Measurements from ENCODE around the gene USB1.

Gene USB1

DNA sequence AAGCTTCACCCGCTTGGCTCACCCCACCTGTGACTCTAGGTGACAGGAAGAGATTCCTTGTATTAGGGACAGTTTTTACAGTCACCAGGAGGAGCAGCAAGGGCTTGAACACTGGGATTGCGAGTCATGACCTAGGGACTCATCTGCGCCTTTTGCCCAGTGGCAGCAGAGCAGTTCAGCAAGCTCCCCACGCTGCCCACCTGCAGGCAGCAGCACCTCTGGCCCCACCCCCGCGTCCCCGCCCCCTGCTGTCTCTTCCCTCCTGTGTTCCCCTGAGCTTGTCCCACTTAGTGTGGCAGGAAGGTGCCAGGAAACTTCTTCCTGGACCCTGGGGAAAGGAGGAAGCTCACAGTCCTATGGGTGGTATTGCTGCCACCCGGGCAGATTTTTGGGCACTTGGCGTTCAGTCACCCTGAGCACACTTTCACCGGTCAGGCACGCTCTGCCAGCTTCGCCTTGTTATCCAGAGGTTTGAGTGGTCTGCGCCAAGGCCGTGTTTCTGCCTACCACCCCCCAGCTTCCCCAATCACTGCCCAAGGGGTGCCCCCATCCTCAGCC lies 33.0 kb downstream of the USB1 start:
- no peak for DNase-seq (ENCODE audit: low spot score)

DNA sequence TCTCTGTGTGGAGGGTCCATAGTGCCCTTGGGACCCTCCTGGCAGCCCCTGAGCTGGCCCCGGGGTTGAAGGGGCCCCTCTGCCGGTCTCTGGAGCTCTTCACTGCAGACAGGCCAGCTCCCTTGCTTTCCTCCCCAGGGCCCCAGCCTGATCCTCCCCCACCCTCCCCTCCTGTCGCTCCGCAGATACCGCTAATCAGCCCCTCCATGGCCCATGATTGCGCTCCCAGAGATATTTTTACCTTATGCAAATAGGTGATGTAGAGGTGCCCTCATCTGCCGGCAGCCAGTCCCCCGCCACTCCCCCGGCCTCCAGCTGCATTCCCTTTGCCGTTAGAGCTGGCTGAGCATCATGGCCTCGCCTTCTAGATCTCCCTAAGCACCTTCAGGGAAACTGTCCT lies 33.6 kb downstream of the USB1 start:
- no peak for DNase-seq (ENCODE audit: low spot score)

DNA sequence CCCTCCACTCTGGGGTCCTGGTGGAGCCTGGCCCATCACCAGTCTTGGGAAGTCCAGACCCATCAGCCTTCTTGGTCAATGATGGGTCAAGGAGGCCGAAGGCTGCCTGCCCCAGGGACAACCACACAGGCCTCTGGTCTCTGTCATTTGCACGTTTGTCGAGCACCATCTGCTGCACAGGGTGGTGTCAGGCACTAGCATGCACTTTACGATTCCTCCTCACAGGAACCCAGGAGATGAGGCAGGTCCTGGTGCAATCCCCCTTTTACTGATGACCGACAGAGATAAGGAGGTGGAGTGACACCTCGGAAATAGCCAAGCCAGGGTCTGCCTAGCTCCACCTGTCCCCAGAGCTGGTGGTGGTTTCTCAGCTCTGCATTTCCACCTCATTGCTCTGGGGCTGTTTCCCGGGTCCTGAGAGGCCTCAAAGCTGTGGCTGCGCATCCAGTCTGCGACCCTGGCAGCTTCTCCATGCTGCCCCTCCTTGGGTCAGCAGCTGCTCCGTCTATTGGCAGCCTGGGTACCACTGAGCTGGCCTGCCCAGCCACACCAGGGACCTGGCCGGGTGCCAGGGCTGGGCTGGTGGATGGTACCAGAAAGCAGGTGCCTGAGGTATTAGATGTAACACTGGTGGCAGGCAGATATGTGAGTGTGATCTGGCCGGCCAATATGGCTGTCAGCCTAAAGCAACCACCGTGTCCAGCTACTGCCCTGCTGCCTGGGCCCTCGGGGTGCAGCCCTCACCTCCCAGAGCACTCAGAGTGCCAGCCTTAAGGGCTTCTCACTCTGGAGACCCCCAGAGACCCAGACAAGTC lies 34.4 kb downstream of the USB1 start:
- DNase-seq (ENCODE audit: low spot score) = no peak

DNA sequence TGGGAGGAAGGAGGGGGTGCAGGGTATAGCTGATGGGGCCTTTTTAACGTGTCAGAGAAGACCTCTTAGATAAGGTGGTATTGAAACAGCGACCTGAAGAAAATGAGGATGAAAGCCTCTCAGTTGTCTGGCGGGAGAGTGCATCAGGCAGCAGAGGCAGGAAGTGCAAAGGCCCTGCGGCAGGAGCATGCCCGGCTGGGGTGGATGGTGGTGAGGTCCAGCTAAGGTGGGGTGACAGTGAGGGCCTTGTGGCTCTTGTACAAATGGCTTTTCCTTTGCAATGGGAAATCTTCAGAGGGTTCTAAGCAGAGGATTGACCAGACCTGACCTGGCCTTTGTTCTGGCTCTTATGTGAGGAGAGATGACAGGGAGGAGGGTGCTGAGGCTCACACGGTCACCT lies 35.7 kb downstream of the USB1 start:
- DNase-seq (ENCODE audit: low spot score) = no peak

DNA sequence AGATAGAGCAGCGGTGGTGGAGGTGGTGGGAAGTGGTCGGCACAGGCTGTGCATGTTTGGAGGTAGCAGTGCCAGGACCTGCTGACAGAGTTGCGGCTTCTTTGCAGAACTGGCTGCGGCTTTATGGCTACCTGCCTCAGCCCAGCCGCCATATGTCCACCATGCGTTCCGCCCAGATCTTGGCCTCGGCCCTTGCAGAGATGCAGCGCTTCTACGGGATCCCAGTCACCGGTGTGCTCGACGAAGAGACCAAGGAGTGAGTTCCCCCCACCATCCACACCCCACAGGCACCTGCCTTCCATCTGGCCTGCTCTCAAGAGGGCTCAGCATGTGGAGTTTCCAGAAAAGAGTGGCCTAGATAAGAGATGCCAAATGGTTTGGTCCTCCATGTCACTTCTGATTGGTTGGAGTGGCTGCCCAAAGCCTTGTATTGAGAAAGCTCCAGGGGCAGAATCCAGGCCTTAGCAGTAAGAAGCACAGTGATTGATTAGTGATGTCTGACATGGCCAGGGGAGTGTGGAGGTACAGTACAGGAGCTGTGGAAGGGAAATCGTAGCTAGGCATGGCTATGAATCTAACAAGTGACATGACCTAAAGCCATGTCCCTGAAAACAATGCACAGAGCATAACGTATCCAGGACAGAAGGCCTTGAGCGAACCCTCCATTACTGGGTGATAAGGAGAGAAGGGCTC lies 36.3 kb downstream of the USB1 start:
- no peak for DNase-seq (ENCODE audit: low spot score)

DNA sequence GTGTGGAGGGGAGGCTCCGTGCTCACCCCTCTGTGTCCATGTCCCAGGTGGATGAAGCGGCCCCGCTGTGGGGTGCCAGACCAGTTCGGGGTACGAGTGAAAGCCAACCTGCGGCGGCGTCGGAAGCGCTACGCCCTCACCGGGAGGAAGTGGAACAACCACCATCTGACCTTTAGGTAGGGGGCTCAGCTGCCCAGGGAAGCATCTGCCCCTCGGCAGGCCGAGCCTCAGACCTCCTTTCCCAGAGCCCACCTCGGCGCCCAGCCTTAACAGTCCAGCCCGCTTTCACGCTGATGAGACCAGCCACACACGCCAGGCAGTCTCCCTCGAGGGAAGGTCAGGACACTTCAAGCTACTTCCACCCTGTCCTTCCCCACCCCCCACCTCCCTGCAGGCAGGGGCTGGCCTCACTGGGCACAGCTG lies 37.0 kb downstream of the USB1 start:
- DNase-seq (ENCODE audit: low spot score) = no peak

DNA sequence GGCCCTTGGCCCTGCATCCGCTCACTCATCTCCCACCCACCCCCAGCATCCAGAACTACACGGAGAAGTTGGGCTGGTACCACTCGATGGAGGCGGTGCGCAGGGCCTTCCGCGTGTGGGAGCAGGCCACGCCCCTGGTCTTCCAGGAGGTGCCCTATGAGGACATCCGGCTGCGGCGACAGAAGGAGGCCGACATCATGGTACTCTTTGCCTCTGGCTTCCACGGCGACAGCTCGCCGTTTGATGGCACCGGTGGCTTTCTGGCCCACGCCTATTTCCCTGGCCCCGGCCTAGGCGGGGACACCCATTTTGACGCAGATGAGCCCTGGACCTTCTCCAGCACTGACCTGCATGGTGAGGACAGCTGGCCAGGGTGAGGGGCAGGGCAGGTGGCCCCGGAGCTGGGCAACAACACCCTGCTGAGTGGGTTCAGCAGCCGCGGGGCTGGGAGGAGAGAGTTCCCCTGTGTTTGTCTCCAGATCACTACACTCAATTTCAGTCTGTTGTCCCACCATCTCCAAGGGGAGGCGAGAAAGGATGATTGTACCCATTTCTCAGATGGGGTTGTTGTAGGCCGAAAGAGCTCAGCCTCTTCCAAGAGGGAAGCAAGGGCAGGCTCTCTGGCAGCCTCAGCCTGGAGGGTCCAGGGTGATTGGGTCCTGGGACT lies 38.8 kb downstream of the USB1 start:
- no peak for DNase-seq (ENCODE audit: low spot score)

DNA sequence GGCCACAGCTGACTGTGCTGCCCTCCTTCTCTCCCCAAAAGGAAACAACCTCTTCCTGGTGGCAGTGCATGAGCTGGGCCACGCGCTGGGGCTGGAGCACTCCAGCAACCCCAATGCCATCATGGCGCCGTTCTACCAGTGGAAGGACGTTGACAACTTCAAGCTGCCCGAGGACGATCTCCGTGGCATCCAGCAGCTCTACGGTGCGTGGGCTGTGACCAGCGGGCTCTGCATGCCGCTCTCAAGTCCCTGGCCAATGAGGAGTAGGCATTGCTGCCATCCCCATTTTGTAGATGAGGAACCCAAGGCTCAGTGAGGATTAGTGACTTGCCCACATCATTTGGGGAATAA lies 39.3 kb downstream of the USB1 start:
- DNase-seq (ENCODE audit: low spot score) = no peak

DNA sequence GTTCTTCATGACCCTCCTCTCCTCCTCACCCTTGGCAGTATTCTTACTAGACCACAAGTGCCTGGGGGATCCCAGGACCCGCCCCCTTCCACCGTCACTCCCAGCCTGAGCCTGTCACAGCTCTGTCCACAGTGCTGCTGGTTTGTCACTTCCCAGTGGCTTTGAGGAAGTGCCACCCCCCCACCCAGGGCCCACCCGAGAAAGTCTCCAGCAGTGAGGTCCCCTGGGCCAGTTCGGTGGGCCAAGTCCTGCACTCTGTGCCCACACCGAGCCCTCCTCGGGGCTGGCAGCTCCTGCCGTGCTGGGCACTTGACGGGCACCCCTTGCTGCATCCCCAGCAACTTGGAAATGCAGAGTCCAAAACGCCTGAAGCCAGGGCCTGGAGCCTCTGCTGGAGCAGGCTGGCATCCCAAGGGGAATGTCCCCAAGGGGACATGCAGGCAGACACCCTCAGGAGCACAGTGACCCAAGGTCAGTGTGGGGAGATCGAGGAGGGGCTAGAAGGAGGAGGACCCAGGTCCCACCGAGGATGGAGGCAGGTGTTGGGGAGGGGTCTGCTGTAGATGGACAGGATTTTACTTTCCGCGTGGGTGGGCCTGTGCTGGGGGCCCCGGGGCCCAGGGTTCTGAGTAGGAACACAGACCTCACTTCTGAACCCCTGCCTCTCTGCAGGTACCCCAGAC lies 39.9 kb downstream of the USB1 start:
- no peak for DNase-seq (ENCODE audit: low spot score)

DNA sequence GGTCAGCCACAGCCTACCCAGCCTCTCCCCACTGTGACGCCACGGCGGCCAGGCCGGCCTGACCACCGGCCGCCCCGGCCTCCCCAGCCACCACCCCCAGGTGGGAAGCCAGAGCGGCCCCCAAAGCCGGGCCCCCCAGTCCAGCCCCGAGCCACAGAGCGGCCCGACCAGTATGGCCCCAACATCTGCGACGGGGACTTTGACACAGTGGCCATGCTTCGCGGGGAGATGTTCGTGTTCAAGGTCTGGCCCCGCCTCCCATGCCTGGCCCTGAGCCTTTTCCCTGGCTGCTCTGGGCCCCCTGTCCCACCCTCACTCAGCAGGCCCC lies 40.4 kb downstream of the USB1 start:
- no peak for DNase-seq (ENCODE audit: low spot score)

DNA sequence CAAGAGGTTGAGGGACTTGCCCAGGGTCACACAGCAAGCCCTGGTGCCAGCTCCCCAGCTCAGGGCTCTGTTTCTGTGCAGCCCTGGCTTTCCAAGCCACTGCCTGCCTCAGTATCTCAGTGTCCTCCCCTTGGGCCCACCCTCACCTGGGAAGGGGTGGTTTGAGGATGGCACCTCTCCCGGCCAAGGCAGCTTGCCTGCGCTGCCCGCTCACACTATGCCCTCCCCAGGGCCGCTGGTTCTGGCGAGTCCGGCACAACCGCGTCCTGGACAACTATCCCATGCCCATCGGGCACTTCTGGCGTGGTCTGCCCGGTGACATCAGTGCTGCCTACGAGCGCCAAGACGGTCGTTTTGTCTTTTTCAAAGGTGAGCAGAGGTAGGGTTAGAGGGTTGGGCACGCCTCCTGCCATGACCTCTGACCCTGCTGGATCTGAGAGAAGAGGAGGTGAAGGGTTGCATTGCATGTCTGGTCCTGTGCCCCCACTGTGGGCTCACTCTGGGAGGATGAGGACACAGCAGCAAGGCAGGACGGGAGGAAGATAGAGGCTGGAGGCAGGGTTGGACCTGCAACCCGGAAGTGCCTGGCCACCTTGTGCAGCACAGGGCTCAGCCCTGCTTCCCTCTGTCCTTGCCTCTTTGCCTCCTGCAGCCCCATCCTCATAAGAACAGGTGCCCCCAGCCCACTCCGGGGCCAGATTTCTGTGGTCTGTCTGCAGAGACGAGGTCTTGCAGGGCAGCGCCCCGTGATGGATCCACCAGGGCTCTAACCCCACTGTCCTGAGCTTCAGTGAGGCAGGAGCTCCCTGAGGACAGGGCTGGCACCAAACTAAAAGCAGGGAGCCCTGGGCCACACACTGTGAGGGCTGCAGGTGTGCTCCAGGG lies 41.0 kb downstream of the USB1 start:
- DNase-seq (ENCODE audit: low spot score) = no peak

DNA sequence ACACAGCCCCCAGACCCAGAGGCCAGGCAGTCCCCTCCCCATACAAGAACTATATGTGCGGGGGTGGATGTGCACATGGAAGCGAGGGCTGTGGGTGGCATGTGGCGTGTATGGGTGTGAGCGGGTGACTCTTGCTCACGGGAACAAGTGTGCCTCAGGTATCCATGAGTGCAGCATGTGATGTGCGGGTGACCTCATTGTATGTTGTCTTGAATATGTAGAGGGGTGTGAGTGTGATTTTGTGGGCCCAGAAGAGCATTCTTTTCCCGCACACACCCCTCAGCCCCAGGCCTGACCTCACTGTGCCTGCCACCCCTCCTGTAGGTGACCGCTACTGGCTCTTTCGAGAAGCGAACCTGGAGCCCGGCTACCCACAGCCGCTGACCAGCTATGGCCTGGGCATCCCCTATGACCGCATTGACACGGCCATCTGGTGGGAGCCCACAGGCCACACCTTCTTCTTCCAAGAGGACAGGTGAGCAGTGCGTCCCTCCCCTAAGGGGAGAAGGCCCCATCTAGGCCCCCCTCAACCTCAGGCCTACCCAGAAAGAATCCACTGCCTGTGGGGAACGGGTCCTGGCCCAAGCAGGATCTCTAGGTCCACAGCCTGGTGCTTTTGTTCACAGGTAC lies 41.8 kb downstream of the USB1 start:
- no peak for DNase-seq (ENCODE audit: low spot score)

DNA sequence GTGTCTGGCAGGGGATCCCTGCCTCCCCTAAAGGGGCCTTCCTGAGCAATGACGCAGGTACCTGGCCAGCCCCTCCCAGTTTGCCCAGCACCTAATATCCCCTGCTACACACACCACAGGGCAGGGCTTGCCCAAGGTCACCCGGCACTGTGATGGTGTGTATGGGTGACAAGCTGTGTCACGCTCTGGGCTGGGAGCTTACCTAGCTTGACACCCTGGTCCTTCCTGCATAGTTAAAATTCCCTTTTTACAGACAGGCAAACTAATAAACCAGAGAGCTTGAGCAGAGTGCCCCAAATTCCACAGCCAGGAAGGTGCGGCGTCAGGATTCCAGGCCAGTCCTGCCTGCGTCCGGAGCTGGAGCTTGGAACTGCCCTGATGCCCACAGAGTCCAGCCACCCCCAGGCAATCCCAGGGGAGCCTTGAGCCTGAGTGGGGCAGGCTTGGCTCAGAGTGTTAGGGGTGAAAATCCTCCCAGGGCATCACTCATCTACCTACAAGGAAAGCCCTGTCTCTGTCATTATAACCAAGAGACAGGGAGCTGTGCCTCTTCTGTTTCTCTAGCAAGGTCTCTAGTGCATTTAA lies 42.5 kb downstream of the USB1 start:
- DNase-seq (ENCODE audit: low spot score) = no peak

DNA sequence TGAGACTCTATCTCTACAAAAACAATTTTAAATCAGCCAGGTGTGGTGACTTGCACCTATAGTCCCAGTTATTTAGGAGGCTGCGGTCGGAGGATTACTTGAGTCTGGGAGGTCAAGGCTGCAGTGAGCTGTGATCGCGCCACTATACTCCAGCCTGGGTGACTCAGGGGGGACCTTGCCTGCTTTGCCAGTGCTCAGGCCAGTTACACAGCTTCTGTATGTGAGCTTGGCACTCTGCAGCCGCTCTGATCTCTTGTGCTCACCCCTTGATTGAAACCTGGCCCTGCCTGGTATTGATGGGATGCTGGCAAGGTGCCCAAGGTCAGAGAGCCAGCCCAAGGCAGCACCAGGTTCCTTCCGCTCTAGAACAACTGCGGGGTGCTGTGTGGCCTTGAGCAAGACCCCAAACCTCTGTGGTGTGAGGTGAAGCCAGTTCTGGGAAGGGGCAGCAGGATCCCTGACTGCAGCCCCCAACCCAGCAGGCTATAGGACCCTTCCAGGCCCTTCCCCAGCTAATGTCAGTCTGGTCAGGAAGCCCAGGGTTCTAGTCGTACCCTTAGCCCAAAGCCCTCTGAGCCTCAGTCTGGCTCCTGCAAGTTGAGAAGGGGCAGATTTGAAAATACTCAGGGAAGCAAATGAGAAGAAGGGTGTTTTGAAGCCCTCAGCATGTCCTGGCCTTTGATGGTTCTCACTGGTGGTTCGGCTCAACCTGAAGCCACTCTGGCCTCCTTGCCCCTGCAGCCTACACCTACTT lies 43.2 kb downstream of the USB1 start:
- DNase-seq (ENCODE audit: low spot score) = no peak

DNA sequence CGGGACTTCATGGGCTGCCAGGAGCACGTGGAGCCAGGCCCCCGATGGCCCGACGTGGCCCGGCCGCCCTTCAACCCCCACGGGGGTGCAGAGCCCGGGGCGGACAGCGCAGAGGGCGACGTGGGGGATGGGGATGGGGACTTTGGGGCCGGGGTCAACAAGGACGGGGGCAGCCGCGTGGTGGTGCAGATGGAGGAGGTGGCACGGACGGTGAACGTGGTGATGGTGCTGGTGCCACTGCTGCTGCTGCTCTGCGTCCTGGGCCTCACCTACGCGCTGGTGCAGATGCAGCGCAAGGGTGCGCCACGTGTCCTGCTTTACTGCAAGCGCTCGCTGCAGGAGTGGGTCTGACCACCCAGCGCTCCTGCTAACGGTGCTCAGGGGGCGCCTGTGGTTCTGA lies 43.9 kb downstream of the USB1 start:
- no peak for DNase-seq (ENCODE audit: low spot score)

DNA sequence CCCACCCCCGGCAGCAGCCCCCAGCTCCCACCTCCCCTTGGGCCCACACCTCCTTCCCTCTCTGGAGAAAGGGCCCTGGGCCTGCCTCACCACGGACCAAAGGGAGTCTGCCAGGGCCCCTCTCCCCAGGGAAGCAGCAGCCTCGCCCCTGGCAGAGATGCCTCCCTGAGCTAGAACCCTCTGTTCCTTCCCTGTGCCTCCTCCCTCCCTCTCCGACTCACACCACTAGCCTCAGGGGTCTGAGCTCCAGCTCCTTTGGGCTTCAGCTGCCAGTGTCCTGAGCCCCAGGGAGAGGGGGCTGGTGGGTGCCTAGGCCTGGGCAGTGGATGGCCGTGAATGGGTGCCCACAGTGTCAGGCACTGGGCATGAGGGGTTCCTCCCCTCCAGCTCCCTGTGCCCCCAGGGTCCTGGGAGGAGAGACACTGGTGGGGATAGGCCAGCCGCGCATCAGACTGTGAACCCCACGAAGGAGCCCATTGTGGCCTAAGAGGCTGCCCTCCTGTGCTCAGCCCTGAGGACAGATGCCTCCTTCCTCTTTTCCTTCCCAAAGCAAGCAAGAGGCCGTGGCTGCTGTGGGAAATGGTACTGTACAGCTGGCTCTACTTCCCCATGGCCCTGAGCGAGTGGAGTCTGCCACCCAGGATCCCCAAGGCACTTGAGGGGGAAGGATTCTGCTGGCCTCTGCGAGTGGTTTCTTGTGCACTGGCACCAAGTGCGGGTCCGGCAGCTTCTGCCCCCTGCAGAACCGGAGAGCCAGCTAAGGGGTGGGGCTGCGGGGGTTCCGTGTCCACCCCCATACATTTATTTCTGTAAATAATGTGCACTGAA lies 45.1 kb downstream of the USB1 start:
- no peak for DNase-seq (ENCODE audit: low spot score)

DNA sequence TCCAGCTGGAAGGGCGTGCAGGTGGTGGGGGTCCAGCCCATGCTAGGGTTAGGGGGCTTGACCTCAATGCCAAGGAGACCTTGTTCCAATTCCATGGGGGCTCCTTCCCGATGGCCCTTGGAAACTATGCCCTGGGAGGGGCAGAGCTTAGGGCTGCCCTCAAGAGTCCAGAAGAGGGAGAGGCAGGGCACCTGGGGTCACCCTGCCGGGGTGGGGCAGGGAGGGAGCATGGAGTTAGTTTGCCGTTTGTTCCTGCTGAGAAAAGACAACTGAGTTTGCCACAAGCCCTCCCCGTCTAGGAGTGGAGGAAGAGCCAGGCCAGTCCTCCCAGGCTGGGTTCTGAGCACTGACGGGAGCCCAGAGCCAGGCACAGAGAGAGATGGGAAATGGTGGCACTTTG lies 45.7 kb downstream of the USB1 start:
- DNase-seq (ENCODE audit: low spot score) = no peak

DNA sequence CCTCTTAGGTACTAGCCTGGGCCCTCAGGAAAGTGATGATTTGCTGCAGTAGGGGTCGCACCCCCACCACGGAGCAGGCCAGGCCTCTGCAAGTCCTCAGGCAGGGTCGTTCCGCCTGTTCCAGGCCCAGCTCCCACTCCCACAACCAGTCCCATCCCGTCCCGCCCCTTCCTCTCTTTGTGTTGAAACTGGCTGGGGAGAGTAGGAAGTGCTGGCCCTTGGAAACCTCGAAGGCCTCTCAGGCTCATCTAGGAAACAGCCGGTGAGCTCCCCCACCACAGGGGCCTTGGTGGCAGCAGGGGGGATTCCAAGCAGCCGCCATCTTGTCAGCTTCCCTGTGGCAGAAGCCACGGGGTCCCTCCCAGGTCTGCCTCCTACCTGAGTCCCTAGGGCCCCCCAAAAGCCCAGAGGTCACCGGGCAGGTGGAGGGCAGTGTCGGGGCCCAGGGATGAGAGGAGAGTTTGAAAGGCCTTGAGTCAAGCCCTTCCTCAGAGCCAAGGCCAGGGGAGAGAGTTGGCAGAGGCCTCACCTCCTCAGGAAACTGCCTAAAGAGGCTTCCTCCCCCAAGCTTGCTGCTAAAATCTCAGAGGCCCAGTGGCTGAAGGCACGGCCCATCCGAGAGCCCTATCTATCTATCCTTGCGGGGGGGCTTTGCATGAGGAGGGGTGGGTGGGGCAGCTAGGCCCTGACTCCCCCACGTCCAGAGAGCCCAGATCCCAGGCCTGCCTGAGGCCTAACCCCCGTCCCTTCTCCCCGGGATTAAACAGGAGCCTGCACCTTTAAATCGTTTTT lies 46.5 kb downstream of the USB1 start:
- DNase-seq (ENCODE audit: low spot score) = no peak

Measured in kidney tubule cell (primary cell).